H9 (cell line): ENCODE measurements around the gene ARPC4. TPM values are rescaled to one million over a fixed set of nuclear protein-coding genes. Genes with fewer than 3 reads are reported as not detected.

Experiments
- DNase-seq: peaks from one replicate; pipeline ENCODE4 v3.0.0-alpha.2; 2017
- H2AFZ ChIP-seq: one replicate; pipeline ENCODE4 v1.6.1; 2013; ENCODE audit warnings: mild to moderate bottlenecking, low read length, control low read depth, moderate library complexity
- H2AK5ac ChIP-seq: 2 replicates; pipeline ENCODE4 v1.6.1; 2013; ENCODE audit warnings: low read length, control low read depth, mixed read lengths; ENCODE audit not compliant: insufficient read length
- H2BK120ac ChIP-seq: one replicate; pipeline ENCODE4 v1.6.1; 2013; ENCODE audit warnings: low read depth, mild to moderate bottlenecking, low read length, control low read depth, inconsistent platforms; ENCODE audit not compliant: poor library complexity, severe bottlenecking
- H2BK12ac ChIP-seq: 2 replicates; pipeline ENCODE4 v1.6.1; 2013; ENCODE audit warnings: low read length, control low read depth, mixed read lengths, low read depth; ENCODE audit not compliant: insufficient read length
- H2BK15ac ChIP-seq: 2 replicates; pipeline ENCODE4 v1.6.1; 2013; ENCODE audit warnings: low read depth, low read length, control low read depth
- H2BK20ac ChIP-seq: one replicate; pipeline ENCODE4 v1.6.1; 2013; ENCODE audit warnings: low read depth, mild to moderate bottlenecking, low read length, control low read depth, inconsistent platforms; ENCODE audit not compliant: poor library complexity, severe bottlenecking
- H2BK5ac ChIP-seq: 2 replicates; pipeline ENCODE4 v1.6.1; 2013; ENCODE audit warnings: low read length, control low read depth, mixed read lengths; ENCODE audit not compliant: insufficient read length
- H3K14ac ChIP-seq: 2 replicates; pipeline ENCODE4 v1.6.1; 2013; ENCODE audit warnings: low read length, control low read depth; ENCODE audit not compliant: insufficient read depth
- H3K18ac ChIP-seq: 2 replicates; pipeline ENCODE4 v1.6.1; 2013; ENCODE audit warnings: low read depth, mild to moderate bottlenecking, mixed read lengths, low read length, control low read depth; ENCODE audit not compliant: insufficient read length
- H3K23ac ChIP-seq: 2 replicates; pipeline ENCODE4 v1.6.1; 2013; ENCODE audit warnings: low read length, control low read depth, mixed read lengths, low read depth; ENCODE audit not compliant: insufficient read length
- H3K23me2 ChIP-seq: 2 replicates; pipeline ENCODE4 v1.6.1; 2013; ENCODE audit warnings: low read depth, mild to moderate bottlenecking, mixed read lengths, low read length, control low read depth; ENCODE audit not compliant: insufficient read length, poor library complexity, severe bottlenecking
- H3K27ac ChIP-seq: 2 replicates; pipeline ENCODE4 v1.5.1; 2013; ENCODE audit warnings: low read length, control low read depth, mixed read lengths, low read depth; ENCODE audit not compliant: insufficient read length
- H3K27me3 ChIP-seq: 2 replicates; pipeline ENCODE4 v1.6.1; 2013; ENCODE audit warnings: low read length, control low read depth, inconsistent platforms; ENCODE audit not compliant: insufficient read depth
- H3K4ac ChIP-seq: 2 replicates; pipeline ENCODE4 v1.6.1; 2013; ENCODE audit warnings: low read depth, mild to moderate bottlenecking, control low read depth, inconsistent platforms, low read length, moderate library complexity
- H3K4me1 ChIP-seq: 2 replicates; pipeline ENCODE4 v1.6.1; 2013; ENCODE audit warnings: low read length, control low read depth, inconsistent platforms; ENCODE audit not compliant: insufficient read depth
- H3K4me2 ChIP-seq: 2 replicates; pipeline ENCODE4 v1.6.1; 2013; ENCODE audit warnings: low read length, control low read depth, mixed read lengths; ENCODE audit not compliant: insufficient read length, insufficient read depth
- H3K56ac ChIP-seq: 2 replicates; pipeline ENCODE4 v1.6.1; 2013; ENCODE audit warnings: low read depth, mild to moderate bottlenecking, mixed read lengths, low read length, control low read depth; ENCODE audit not compliant: insufficient read length
- H3K79me1 ChIP-seq: 2 replicates; pipeline ENCODE4 v1.6.1; 2013; ENCODE audit warnings: low read depth, mild to moderate bottlenecking, moderate library complexity, low read length, control low read depth, inconsistent platforms; ENCODE audit not compliant: insufficient read depth, poor library complexity, severe bottlenecking
- H3K79me2 ChIP-seq: 2 replicates; pipeline ENCODE4 v1.6.1; 2013; ENCODE audit warnings: low read length, control low read depth, inconsistent platforms; ENCODE audit not compliant: insufficient read depth
- H3K9ac ChIP-seq: 2 replicates; pipeline ENCODE4 v1.6.1; 2013; ENCODE audit warnings: low read length, control low read depth, mixed read lengths; ENCODE audit not compliant: insufficient read length; ENCODE audit errors: extremely low read depth
- H3K9me3 ChIP-seq: one replicate; pipeline ENCODE4 v1.6.1; 2013; ENCODE audit warnings: low read depth, low read length, inconsistent platforms; ENCODE audit not compliant: control insufficient read depth
- H3T11ph ChIP-seq: one replicate; pipeline ENCODE4 v1.6.1; 2013; ENCODE audit warnings: mild to moderate bottlenecking, low read length, control low read depth, inconsistent platforms
- H4K20me1 ChIP-seq: one replicate; pipeline ENCODE4 v1.6.1; 2013; ENCODE audit not compliant: control insufficient read depth, insufficient read length, insufficient read depth
- H4K5ac ChIP-seq: 2 replicates; pipeline ENCODE4 v1.6.1; 2013; ENCODE audit warnings: low read depth, mild to moderate bottlenecking, mixed read lengths, low read length, control low read depth; ENCODE audit not compliant: insufficient read length
- H4K8ac ChIP-seq: replicated peaks from 2 replicates; pipeline ENCODE4 v1.6.1; 2013; ENCODE audit warnings: low read length, control low read depth, mixed read lengths, low read depth; ENCODE audit not compliant: insufficient read length
- H4K91ac ChIP-seq: 2 replicates; pipeline ENCODE4 v1.6.1; 2013; ENCODE audit warnings: low read depth, mild to moderate bottlenecking, moderate library complexity, mixed read lengths, low read length, control low read depth; ENCODE audit not compliant: insufficient read length
- H3K27ac Mint-ChIP-seq, 3 experiments: 2 replicates in 2 of 3; 3 replicates in 1 of 3; pipeline ENCODE4 v1.8.0; 2020 to 2021; ENCODE audit warnings: mixed read lengths in 3 of 3, mild to moderate bottlenecking in 1 of 3, moderate library complexity in 1 of 3
- H3K27me3 Mint-ChIP-seq: 2 replicates; pipeline ENCODE4 v1.8.0; 2021; ENCODE audit warnings: low read depth, mild to moderate bottlenecking, moderate library complexity, mixed read lengths
- H3K36me3 Mint-ChIP-seq, 3 experiments: 2 replicates in 2 of 3; 3 replicates in 1 of 3; pipeline ENCODE4 v1.8.0; 2020 to 2021; ENCODE audit warnings: low read depth in 3 of 3, mixed read lengths in 3 of 3; ENCODE audit not compliant: insufficient read depth in 1 of 3
- H3K4me1 Mint-ChIP-seq, 2 experiments: 2 replicates each; pipeline ENCODE4 v1.8.0; 2020; ENCODE audit warnings: mixed read lengths in 2 of 2
- H3K4me3 Mint-ChIP-seq, 2 experiments: 2 replicates in 1 of 2; 3 replicates in 1 of 2; pipeline ENCODE4 v1.8.0; 2020 to 2021; ENCODE audit warnings: mild to moderate bottlenecking in 2 of 2, mixed read lengths in 2 of 2, moderate library complexity in 1 of 2
- H3K9me3 Mint-ChIP-seq, 2 experiments: 2 replicates in 1 of 2; 3 replicates in 1 of 2; pipeline ENCODE4 v1.8.0; 2020; ENCODE audit warnings: mild to moderate bottlenecking in 2 of 2, mixed read lengths in 2 of 2, moderate library complexity in 1 of 2
- WGBS: extraction: QIAGEN DNeasy Blood & Tissue Kit; methylation state at CpG from one replicate; pipeline ENCODE4 v1.1.7; 2013; ENCODE audit warnings: missing lambda C conversion rate, low lambda C conversion rate, mixed read lengths; ENCODE audit not compliant: insufficient read length; ENCODE audit errors: extremely low coverage; 5-methylcytosine and 5-hydroxymethylcytosine counted together
- total RNA-seq: library from RNA; stranded (reverse); gene quantifications from 2 replicates; pipeline ENCODE4 v1.2.1, GENCODE V29; 2021
- TF ChIP-seq, protein P1 (sequence below): fragments of 200-600 bp; sonication (generic); conservative IDR thresholded peaks from 3 replicates; pipeline ENCODE4 v1.8.0; 2021; ENCODE audit warnings: antibody characterized with exemption, mild to moderate bottlenecking

Gene ARPC4
- total RNA-seq, 1 experiment from 2014 or later = 161 TPM

DNA sequence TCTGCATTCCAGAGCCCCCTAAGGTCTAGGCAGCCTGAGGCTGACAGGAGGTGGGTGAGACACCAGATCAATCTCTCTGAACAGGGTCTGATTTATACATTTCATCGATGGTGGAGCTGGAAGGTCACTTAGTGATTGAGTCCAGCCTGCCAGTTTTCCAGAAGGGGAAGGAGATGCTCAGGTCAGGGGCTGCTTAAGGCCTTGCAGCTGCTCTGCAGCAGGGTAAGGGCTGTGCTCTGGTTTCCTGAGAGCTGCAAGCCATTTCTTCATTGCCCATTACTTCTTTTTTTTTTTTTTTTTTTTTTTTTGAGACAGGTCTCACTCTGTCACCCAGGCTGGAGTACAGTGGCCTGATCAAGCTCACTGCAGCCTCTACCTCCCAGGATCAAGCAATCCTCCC is 11.3 kb upstream of the ARPC4 start:
- H2BK5ac ChIP-seq = no peak overlapping the region
- no peaks in the 10 kb centered on the region for H3K79me1 ChIP-seq
- no peaks in the 10 kb centered on the region for H4K20me1 ChIP-seq
- no peak overlapping the region for H3K9ac ChIP-seq
- H3K23me2 ChIP-seq = no peaks in the 10 kb centered on the region
- no peaks in the 10 kb centered on the region for H3K27me3 ChIP-seq
- H3K23ac ChIP-seq = no peak overlapping the region
- TF ChIP-seq, protein P1, sequence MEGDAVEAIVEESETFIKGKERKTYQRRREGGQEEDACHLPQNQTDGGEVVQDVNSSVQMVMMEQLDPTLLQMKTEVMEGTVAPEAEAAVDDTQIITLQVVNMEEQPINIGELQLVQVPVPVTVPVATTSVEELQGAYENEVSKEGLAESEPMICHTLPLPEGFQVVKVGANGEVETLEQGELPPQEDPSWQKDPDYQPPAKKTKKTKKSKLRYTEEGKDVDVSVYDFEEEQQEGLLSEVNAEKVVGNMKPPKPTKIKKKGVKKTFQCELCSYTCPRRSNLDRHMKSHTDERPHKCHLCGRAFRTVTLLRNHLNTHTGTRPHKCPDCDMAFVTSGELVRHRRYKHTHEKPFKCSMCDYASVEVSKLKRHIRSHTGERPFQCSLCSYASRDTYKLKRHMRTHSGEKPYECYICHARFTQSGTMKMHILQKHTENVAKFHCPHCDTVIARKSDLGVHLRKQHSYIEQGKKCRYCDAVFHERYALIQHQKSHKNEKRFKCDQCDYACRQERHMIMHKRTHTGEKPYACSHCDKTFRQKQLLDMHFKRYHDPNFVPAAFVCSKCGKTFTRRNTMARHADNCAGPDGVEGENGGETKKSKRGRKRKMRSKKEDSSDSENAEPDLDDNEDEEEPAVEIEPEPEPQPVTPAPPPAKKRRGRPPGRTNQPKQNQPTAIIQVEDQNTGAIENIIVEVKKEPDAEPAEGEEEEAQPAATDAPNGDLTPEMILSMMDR = no peak
- Mint-ChIP-seq H3K4me1 (peaks cover 7 to 8% of the 10 kb centered on the region in 2 experiments; a peak in 3 of 4 replicates), H3K36me3 (peaks cover 18 to 59% (median 55%) of the 10 kb centered on the region in 3 experiments; a peak in 6 of 7 replicates), H3K27me3 (no peaks in the 10 kb centered on the region; the same call in 1 of the 2 replicates), H3K4me3 (no peak overlapping the region), H3K9me3 (no peaks in the 10 kb centered on the region), H3K27ac (no peak overlapping the region)
- no peak overlapping the region for H3K4ac ChIP-seq
- no peak overlapping the region for H3K18ac ChIP-seq
- H2BK12ac ChIP-seq = no peak overlapping the region
- H2BK15ac ChIP-seq = no peak overlapping the region
- no CpG with 5 or more reads among the region's 1 CpG for WGBS
- H3K27ac ChIP-seq = no peak overlapping the region
- H3K9me3 ChIP-seq = no peaks in the 10 kb centered on the region
- H4K8ac ChIP-seq = no peak overlapping the region
- H3T11ph ChIP-seq = no peak overlapping the region
- no peak overlapping the region for H3K4me2 ChIP-seq
- no peak overlapping the region for H3K14ac ChIP-seq
- H3K79me2 ChIP-seq = no peaks in the 10 kb centered on the region
- no peak overlapping the region for H2AFZ ChIP-seq
- H2BK120ac ChIP-seq = no peak overlapping the region
- H2BK20ac ChIP-seq = no peak overlapping the region
- no peak overlapping the region for H4K91ac ChIP-seq
- H3K4me1 ChIP-seq = no peaks in the 10 kb centered on the region
- H4K5ac ChIP-seq = no peak overlapping the region
- H2AK5ac ChIP-seq = no peak overlapping the region
- no peak overlapping the region for H3K56ac ChIP-seq
- no peak for DNase-seq
